ENCODE results near the gene KIZ. TPM values are rescaled to one million over a fixed set of nuclear protein-coding genes. Genes with fewer than 3 reads are reported as not detected.

The KIZ gene
- total and polyA plus RNA-seq, 2 experiments from 2014 or later, result 13.5 to 15.4 TPM

- no peak overlapping the region for H2AFZ ChIP-seq
- H3K36me3 ChIP-seq (replicated peaks; ENCODE audit: insufficient read depth, low read depth), result no peaks in the 10 kb centered on the region
- H3K4me1 ChIP-seq (ENCODE audit: insufficient read depth), result no peaks in the 10 kb centered on the region
- H3K9me3 ChIP-seq (ENCODE audit: low read depth), result no peaks in the 10 kb centered on the region
- no peaks in the 10 kb centered on the region for H3K79me2 ChIP-seq
- no peak for DNase-seq (ENCODE audit: low spot score)
- TF ChIP-seq CTCF (IDR thresholded peaks at IDR 0.05; ENCODE audit: poor library complexity) (no peak), EZH2phosphoT487 (IDR thresholded peaks at IDR 0.05; ENCODE audit: low read depth, severe bottlenecking, unreplicated experiment) (no peak), EZH2 (IDR thresholded peaks at IDR 0.05; ENCODE audit: borderline replicate concordance) (no peak)
- no peaks in the 10 kb centered on the region for H3K27me3 ChIP-seq
- WGBS (ENCODE audit: low lambda C conversion rate, missing lambda C conversion rate), result 91% methylated on average over 6 of the region's 6 CpGs
- H3K4me2 ChIP-seq, result no peak overlapping the region
- no peaks in the 10 kb centered on the region for H4K20me1 ChIP-seq (ENCODE audit: insufficient read depth, poor library complexity, severe bottlenecking)
- H3K27ac ChIP-seq, result no peak overlapping the region
- H3K9me2 ChIP-seq (replicated peaks; ENCODE audit: insufficient read depth), result no peaks in the 10 kb centered on the region
- no peak overlapping the region for H3K4me3 ChIP-seq
These were observed 99.5 kb downstream of the KIZ start for GRCh38 chr20:21225215-21225947.

GRCh38 chr20:21228511-21228910, 102.6 kb downstream of the KIZ start:
- WGBS (ENCODE audit: low lambda C conversion rate, missing lambda C conversion rate), result 88% methylated on average over 3 of the region's 3 CpGs

GRCh38 chr20:21229163-21229562, 103.3 kb downstream of the KIZ start:
- H4K20me1 ChIP-seq (ENCODE audit: insufficient read depth, poor library complexity, severe bottlenecking), result no peaks in the 10 kb centered on the region
- no peaks in the 10 kb centered on the region for H3K79me2 ChIP-seq
- no peak overlapping the region for H3K27ac ChIP-seq
- TF ChIP-seq EZH2 (IDR thresholded peaks at IDR 0.05; ENCODE audit: borderline replicate concordance) (no peak), CTCF (IDR thresholded peaks at IDR 0.05; ENCODE audit: poor library complexity) (no peak), EZH2phosphoT487 (IDR thresholded peaks at IDR 0.05; ENCODE audit: low read depth, severe bottlenecking, unreplicated experiment) (no peak)
- no peaks in the 10 kb centered on the region for H3K27me3 ChIP-seq
- H3K4me3 ChIP-seq, result no peak overlapping the region
- no peaks in the 10 kb centered on the region for H3K4me1 ChIP-seq (ENCODE audit: insufficient read depth)
- H3K9me3 ChIP-seq (ENCODE audit: low read depth), result no peaks in the 10 kb centered on the region
- no peaks in the 10 kb centered on the region for H3K9me2 ChIP-seq (replicated peaks; ENCODE audit: insufficient read depth)
- no peak overlapping the region for H3K4me2 ChIP-seq
- no peaks in the 10 kb centered on the region for H3K36me3 ChIP-seq (replicated peaks; ENCODE audit: insufficient read depth, low read depth)
- H2AFZ ChIP-seq, result no peak overlapping the region
- WGBS (ENCODE audit: low lambda C conversion rate, missing lambda C conversion rate), result 80% methylated on average over 2 of the region's 2 CpGs
- no peak for DNase-seq (ENCODE audit: low spot score)

More at GRCh38 chr20:21228511-21228910, 102.6 kb downstream of the KIZ start:
- Histone ChIP-seq H3K79me2 (no peaks in the 10 kb centered on the region), H3K36me3 (replicated peaks; ENCODE audit: insufficient read depth, low read depth) (no peaks in the 10 kb centered on the region), H3K27ac (no peak overlapping the region), H2AFZ (no peak overlapping the region), H3K9me3 (ENCODE audit: low read depth) (no peaks in the 10 kb centered on the region), H3K27me3 (no peaks in the 10 kb centered on the region), H4K20me1 (ENCODE audit: insufficient read depth, poor library complexity, severe bottlenecking) (no peaks in the 10 kb centered on the region), H3K4me2 (no peak overlapping the region), H3K4me3 (no peak overlapping the region), H3K9me2 (replicated peaks; ENCODE audit: insufficient read depth) (no peaks in the 10 kb centered on the region), H3K4me1 (ENCODE audit: insufficient read depth) (no peaks in the 10 kb centered on the region)
- no peak for TF ChIP-seq EZH2 (IDR thresholded peaks at IDR 0.05; ENCODE audit: borderline replicate concordance)
- TF ChIP-seq EZH2phosphoT487 (IDR thresholded peaks at IDR 0.05; ENCODE audit: low read depth, severe bottlenecking, unreplicated experiment), result no peak
- TF ChIP-seq CTCF (IDR thresholded peaks at IDR 0.05; ENCODE audit: poor library complexity), result no peak
- DNase-seq (ENCODE audit: low spot score), result no peak
